Activated T-cell treated with anti-CD3 and anti-CD28 coated beads, Interleukin-2, amount 50 U/mL, for 24 hours (primary cell): ENCODE results near the gene PNKD.

Experiments used
- DNase-seq: peaks from one replicate; pipeline ENCODE4 v3.0.0-alpha.2; 2020
- H3K27ac Mint-ChIP-seq: 2 replicates; pipeline ENCODE4 v1.8.0; 2020; ENCODE audit warnings: mild to moderate bottlenecking, mixed read lengths
- H3K27me3 Mint-ChIP-seq: 2 replicates; pipeline ENCODE4 v1.8.0; 2020; ENCODE audit warnings: mixed read lengths
- H3K36me3 Mint-ChIP-seq: 2 replicates; pipeline ENCODE4 v1.8.0; 2020; ENCODE audit warnings: low read depth, mixed read lengths
- H3K4me1 Mint-ChIP-seq: 2 replicates; pipeline ENCODE4 v1.8.0; 2020; ENCODE audit warnings: low read depth, mixed read lengths
- H3K4me3 Mint-ChIP-seq: 2 replicates; pipeline ENCODE4 v1.8.0; 2020; ENCODE audit warnings: mild to moderate bottlenecking, moderate library complexity, mixed read lengths
- H3K9me3 Mint-ChIP-seq: 2 replicates; pipeline ENCODE4 v1.8.0; 2020; ENCODE audit warnings: mixed read lengths

Gene PNKD

DNA sequence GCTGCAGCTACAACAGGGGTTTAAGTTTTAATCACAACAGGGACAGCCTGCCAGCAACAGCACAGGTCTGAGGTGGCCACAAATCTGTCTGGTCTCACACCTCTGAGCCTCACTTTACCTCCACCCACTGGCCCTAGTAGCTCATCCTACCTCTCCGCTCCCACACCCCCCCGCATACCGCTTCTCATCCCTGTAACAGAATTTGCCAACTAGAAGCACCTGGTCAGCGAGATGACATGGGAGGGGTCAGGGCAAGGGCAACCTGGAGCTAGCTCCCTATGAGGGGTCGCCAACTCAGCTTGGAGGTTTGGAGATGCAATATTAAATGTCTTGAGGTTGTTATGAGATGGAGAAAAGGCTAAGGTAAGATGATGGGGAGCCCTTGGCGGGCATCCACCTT lies 93.9 kb downstream of the PNKD start:
- Mint-ChIP-seq H3K27me3 (no peaks in the 10 kb centered on the region), H3K9me3 (no peaks in the 10 kb centered on the region), H3K36me3 (no peaks in the 10 kb centered on the region), H3K4me3 (no peak overlapping the region), H3K4me1 (peaks cover 12% of the 10 kb centered on the region), H3K27ac (no peak overlapping the region)
- DNase-seq: no peak

GRCh38 chr2:218366621-218367414 lies 96.5 kb downstream of the PNKD start:
- H3K4me3 Mint-ChIP-seq: peak overlapping the region; percentile 75
- H3K27me3 Mint-ChIP-seq: no peaks in the 10 kb centered on the region
- DNase-seq: no peak
- no peaks in the 10 kb centered on the region for H3K9me3 Mint-ChIP-seq
- peak overlapping the region; percentile 40 for H3K27ac Mint-ChIP-seq
- no peaks in the 10 kb centered on the region for H3K36me3 Mint-ChIP-seq
- H3K4me1 Mint-ChIP-seq: peaks cover 14% of the 10 kb centered on the region

- Mint-ChIP-seq H3K4me1 (peaks cover 14% of the 10 kb centered on the region), H3K9me3 (no peaks in the 10 kb centered on the region), H3K27me3 (no peaks in the 10 kb centered on the region), H3K4me3 (peak overlapping the region; percentile 75), H3K27ac (peak overlapping the region; percentile 77), H3K36me3 (no peaks in the 10 kb centered on the region)
- DNase-seq: peak; percentile 83
Observed at GRCh38 chr2:218367415-218368149, 97.3 kb downstream of the PNKD start.

- peak overlapping the region; percentile 75 for H3K4me3 Mint-ChIP-seq
- H3K36me3 Mint-ChIP-seq: no peaks in the 10 kb centered on the region
- no peaks in the 10 kb centered on the region for H3K27me3 Mint-ChIP-seq
- peak overlapping the region; percentile 69 for H3K27ac Mint-ChIP-seq
- peaks cover 14% of the 10 kb centered on the region for H3K4me1 Mint-ChIP-seq
- no peak for DNase-seq
- H3K9me3 Mint-ChIP-seq: no peaks in the 10 kb centered on the region
Observed at GRCh38 chr2:218368150-218368528, 97.8 kb downstream of the PNKD start.

DNA sequence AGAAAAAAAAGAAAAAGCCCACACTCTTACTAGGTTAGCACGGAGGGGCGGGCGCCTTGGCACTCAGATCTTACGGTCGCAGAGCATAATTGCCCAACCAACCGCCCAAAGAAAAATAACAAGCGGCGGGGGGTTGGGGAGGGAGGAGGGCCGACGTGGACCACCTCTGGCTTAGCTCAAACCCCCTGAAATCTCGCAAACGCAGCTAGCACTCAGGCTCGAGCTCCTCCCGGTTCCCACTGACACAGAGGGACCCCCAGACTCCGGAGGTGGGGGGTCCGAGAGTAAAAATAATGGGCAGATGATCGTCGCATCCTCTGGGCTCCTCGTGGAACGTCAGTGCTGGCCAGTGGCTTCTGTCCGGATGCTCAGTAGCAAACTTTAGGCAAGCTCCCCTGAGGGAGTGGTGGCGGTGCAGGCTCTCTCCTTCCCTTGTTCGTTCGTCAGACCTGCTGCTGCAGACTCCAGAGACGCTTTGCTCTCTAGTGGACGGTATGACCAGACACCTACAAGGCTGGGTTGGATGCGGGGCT lies 98.4 kb downstream of the PNKD start:
- Mint-ChIP-seq H3K27ac (no peak overlapping the region), H3K9me3 (no peaks in the 10 kb centered on the region), H3K36me3 (no peaks in the 10 kb centered on the region), H3K4me1 (peaks cover 14% of the 10 kb centered on the region), H3K27me3 (no peaks in the 10 kb centered on the region), H3K4me3 (peak overlapping the region; percentile 75)
- DNase-seq: no peak

DNA sequence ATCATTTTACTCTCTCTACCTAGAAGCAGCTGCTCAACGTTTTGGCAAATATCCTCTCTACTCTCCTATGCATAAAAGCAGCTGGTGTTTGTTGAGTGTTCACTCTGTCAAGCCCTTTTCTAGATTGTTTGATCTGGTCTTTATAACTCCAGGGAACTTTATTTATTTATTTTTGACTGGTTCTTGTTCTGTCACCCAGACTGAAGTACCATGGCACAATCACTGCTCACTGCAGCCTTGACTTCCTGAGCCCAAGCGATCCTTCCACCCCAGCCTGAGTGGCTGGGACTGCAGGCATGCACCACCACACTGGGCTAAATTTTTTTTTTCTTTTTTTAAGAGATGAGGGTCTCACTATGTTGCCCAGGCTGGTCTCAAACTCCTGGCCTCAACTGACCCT lies 99.0 kb downstream of the PNKD start:
- Mint-ChIP-seq H3K27ac (no peak overlapping the region), H3K9me3 (no peaks in the 10 kb centered on the region), H3K27me3 (no peaks in the 10 kb centered on the region), H3K36me3 (no peaks in the 10 kb centered on the region), H3K4me3 (no peak overlapping the region), H3K4me1 (peaks cover 14% of the 10 kb centered on the region)
- no peak for DNase-seq

DNA sequence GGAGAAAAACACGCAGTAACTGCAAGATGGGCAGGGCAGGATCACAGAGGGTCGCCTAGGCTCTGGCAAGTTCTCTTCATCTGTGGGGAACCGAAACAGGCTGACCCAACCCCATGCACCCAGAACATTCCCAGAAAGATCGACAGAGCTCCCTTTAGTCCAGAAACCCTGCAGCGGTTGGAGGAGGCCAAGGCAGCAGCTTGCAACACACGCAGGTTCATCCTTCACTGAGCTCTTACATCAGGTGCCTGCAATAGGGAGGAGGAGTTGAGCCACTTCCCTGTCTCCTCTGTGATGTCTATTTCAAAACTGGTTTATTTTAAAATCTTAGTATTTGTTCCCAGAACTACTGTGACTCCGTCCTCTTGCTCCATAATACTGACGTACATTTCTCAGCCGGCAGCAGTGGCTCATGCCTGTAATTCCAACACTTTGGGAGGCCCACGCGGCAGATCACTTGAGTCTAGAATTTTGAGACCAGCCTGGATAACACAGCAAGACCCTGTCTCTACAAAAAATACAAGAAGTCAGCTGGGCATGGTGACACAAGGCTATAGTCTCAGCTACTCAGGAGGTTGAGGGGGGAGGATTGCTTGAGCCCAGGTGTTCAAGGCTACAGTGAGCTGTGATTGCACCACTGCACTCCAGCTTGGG lies 100.2 kb downstream of the PNKD start:
- no peak for DNase-seq
- peaks cover 14% of the 10 kb centered on the region for H3K4me1 Mint-ChIP-seq
- no peaks in the 10 kb centered on the region for H3K9me3 Mint-ChIP-seq
- H3K36me3 Mint-ChIP-seq: no peaks in the 10 kb centered on the region
- no peaks in the 10 kb centered on the region for H3K27me3 Mint-ChIP-seq
- H3K27ac Mint-ChIP-seq: no peak overlapping the region
- no peak overlapping the region for H3K4me3 Mint-ChIP-seq

- DNase-seq: no peak
- no peaks in the 10 kb centered on the region for H3K27me3 Mint-ChIP-seq
- H3K9me3 Mint-ChIP-seq: no peaks in the 10 kb centered on the region
- peaks cover 14% of the 10 kb centered on the region for H3K4me1 Mint-ChIP-seq
- H3K4me3 Mint-ChIP-seq: no peak overlapping the region
- H3K27ac Mint-ChIP-seq: no peak overlapping the region
- no peaks in the 10 kb centered on the region for H3K36me3 Mint-ChIP-seq
Observed at GRCh38 chr2:218371983-218372350, 101.6 kb downstream of the PNKD start.

DNA sequence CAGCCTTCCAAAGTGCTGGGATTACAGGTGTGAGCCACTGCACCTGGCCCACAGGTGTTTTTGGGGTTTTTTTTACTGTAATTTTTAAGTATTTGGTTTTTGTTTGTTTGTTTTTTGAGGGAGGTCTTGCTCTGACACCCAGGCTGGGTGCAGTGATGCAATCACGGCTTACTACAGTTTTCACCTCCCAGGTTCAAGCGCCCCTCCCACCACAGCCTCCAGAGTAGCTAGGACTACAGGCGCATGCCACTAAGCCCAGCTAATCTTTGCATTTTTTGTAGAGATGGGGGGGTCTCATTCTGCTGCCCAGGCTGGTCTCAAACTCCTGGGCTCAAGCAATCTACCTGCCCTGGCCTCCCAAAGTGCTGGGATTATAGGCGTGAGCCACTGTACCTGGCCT lies 104.5 kb downstream of the PNKD start:
- no peak overlapping the region for H3K27ac Mint-ChIP-seq
- H3K4me3 Mint-ChIP-seq: no peak overlapping the region
- no peaks in the 10 kb centered on the region for H3K4me1 Mint-ChIP-seq
- DNase-seq: no peak
- no peaks in the 10 kb centered on the region for H3K27me3 Mint-ChIP-seq
- H3K9me3 Mint-ChIP-seq: no peaks in the 10 kb centered on the region
- H3K36me3 Mint-ChIP-seq: no peaks in the 10 kb centered on the region

DNA sequence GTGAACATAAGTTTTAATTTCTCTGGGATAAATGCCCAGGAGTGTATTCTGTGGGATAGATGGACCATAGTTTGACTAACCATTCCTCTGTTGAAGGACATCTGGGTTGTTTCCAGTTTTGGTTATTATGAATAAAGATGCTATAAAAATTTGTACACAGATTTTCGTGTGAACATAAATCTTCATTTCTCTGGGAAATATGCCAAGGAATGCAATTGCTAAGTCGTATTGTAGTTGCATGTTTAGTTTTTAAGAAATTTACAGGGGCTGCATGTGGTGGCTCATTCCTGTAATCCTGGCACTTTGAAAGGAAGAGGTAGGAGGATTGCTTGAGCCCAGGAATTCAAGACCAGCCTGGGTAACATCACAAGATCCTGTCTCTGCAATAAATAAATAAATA lies 104.9 kb downstream of the PNKD start:
- no peak for DNase-seq
- H3K27me3 Mint-ChIP-seq: no peaks in the 10 kb centered on the region

DNA sequence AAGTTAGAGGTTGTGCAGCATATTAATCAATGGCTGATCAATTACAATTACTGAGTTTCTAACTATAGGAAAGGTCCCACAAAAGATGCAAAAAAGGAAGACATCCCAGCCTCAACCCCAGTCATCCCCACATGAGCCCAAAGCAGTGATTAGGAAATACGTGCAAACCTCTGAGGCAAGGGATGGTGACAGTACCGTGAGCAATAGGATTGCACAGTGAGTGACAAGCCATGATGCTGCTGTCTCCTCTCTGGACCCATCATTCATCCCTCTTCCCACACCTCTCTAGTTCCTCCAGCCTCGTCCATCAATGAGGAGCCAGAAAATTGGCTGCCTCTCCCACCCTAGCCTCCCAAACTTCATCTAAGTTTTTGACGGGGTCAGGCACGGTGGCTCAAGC lies 107.7 kb downstream of the PNKD start:
- Mint-ChIP-seq H3K4me3 (no peak overlapping the region), H3K27me3 (no peaks in the 10 kb centered on the region), H3K36me3 (no peaks in the 10 kb centered on the region), H3K4me1 (no peaks in the 10 kb centered on the region), H3K27ac (no peak overlapping the region), H3K9me3 (no peaks in the 10 kb centered on the region)
- DNase-seq: no peak

More for the DNA sequence above, 104.9 kb downstream of the PNKD start:
- Mint-ChIP-seq H3K4me1 (no peaks in the 10 kb centered on the region), H3K27ac (no peak overlapping the region), H3K36me3 (no peaks in the 10 kb centered on the region), H3K9me3 (no peaks in the 10 kb centered on the region), H3K4me3 (no peak overlapping the region)

GRCh38 chr2:218381916-218382366 lies 111.6 kb downstream of the PNKD start, which contains the start of gene SLC11A1:
Gene SLC11A1, plus strand, starts transcription at chr2:218382273. Its CDS starts 96 bp downstream, at chr2:218382369.
- Mint-ChIP-seq H3K36me3 (no peaks in the 10 kb centered on the region), H3K27ac (no peak within 1 kb of the TSS), H3K9me3 (no peaks in the 10 kb centered on the region), H3K4me3 (no peak within 1 kb of the TSS), H3K27me3 (no peaks in the 10 kb centered on the region), H3K4me1 (no peaks in the 10 kb centered on the region)
- DNase-seq: no peak

GRCh38 chr2:218382785-218383184 lies 112.5 kb downstream of the PNKD start:
- Mint-ChIP-seq H3K27ac (no peak overlapping the region), H3K9me3 (no peaks in the 10 kb centered on the region)
- no peak for DNase-seq

DNA sequence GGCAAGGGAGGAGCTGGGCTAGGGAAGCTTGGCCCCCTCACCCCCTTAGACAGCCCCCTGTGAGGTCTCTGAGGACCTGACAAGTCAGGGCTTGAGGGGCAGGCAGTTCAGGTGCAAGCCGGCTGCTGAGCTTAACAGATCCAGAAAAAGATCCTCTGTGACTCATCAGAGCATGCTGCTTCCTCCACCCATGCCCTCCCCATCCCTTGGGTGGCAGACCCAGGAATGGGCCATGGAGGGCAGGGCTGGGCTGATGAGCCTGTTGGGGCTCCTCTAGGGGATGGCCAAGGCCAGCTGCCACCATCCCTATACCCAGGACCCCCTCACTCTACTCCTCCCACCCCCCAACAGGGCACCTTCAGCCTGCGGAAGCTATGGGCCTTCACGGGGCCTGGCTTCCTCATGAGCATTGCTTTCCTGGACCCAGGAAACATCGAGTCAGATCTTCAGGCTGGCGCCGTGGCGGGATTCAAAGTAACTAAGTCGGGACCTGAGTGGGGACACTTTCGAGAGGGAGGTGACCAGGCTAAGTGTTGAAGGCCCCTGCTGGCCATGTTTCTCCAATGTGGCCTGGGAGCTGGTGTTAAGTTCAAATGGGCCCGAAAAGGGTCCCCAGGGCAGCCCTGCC lies 113.7 kb downstream of the PNKD start:
- peaks cover 4% of the 10 kb centered on the region for H3K4me1 Mint-ChIP-seq
- H3K27ac Mint-ChIP-seq: no peak overlapping the region
- no peaks in the 10 kb centered on the region for H3K9me3 Mint-ChIP-seq
- DNase-seq: no peak
- no peak overlapping the region for H3K4me3 Mint-ChIP-seq
- no peaks in the 10 kb centered on the region for H3K27me3 Mint-ChIP-seq
- no peaks in the 10 kb centered on the region for H3K36me3 Mint-ChIP-seq

More at GRCh38 chr2:218382785-218383184, 112.5 kb downstream of the PNKD start:
- Mint-ChIP-seq H3K4me3 (no peak overlapping the region), H3K36me3 (no peaks in the 10 kb centered on the region), H3K27me3 (no peaks in the 10 kb centered on the region), H3K4me1 (peaks cover 4% of the 10 kb centered on the region)
